ENCODE measurements around the gene SH2D3A.
"Not testable (repeated sequence)": the region's sequence is repeated elsewhere in the genome, so short reads cannot be mapped to it uniquely, and the experiment has no call there.

Gene SH2D3A

DNA sequence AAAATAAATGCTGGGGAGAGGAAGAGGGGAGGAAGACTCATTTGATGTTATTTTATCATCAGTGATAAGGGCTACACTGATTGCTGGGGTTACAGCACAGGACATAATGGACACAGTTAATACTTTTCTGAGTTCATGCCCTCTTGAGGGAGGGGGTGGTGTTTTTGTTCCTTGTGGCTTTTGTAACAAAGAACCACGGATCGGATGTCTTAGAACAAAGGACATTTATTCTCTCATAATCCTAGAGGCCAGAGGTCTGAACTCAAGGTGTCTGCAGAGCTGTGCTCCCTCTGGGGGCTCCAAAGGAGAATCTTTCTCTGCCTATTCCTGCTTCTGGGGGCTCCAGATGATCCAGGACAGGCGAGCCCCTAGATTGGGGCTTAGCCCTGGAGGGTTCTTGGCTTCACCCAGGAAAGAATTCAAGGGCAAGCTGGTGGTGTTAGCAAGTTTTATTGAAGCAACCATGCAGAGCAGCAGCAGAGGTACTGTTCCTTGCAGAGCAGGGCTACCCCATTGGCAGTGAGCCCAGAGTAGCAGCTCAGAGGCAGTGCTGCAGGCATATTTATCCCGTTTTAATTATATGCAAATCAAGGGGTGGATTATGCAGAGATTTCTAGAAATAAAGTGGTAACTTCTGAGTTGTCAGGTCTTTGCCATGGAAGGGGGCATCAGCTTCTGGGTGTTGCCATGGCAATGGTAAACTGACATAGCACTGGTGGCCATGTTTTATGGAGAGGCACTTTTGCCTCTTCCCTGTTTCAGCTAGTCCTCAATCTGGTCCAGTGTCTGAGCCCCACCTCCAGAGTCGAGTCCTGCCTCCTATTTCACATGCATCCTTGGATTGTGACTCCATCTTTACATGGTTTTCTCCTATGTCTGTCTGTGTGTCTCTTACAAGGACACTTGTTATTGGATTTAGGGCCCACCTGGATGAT lies 23.2 kb upstream of the SH2D3A start:
- no peak for DNase-seq (ENCODE audit: low read depth)

DNA sequence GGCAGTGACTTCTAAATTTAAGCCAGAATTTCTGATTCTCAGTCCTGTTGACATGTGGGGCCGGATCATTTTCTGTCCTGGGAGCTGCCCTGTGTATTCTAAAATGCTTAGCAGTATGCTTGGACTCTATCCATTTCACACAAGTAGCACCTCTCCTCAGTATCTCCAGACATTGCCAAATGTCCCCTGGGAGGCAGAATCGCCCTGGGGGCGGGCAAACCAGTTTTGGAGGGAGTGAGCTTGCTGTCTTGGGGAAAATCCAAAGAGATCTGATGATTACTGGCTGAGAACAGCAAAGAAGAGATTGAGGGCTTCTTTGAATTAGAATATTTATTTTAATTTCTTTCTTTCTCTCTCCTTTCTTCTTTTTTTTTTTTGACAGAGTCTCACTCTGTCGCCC lies 21.7 kb upstream of the SH2D3A start:
- no peak for DNase-seq (ENCODE audit: low read depth)

DNA sequence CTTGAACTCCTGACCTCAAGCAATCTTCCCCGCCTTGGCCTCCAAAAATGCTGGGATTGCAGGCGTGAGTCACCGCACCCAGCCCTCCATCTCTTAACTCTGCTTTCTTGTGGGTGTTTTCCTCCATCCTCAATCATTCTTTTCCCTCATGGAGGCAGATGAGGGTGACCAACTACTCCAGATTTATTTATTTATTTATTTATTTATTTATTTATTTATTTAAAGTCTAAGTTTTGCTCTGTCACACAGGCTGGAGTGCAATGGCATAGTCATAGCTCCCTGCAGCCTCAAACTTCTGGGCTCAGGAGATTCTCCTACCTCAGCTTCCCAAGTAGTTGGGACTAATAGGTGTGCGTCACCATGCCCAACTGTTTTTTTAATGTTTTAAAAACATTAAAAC lies 20.2 kb upstream of the SH2D3A start:
- no peak for DNase-seq (ENCODE audit: low read depth)

DNA sequence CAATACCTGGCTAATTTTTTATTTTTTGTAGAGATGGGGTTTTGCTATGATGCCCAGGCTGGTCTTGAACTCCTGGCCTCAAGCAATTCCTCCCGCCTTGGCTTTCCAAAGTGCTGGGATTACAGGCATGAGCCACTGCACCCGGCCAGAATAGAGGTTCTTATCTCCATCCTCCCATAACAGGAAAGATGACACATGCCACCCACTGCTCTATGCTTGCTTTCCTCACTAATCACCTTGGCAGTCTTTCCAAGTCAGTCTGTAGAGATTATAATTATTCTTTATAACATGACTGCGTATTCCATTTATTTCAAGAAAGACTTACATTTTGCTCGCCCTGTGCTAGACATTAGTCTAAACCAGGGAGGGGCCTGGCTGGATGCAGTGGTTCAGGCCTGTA lies 12.0 kb upstream of the SH2D3A start:
- no peak for DNase-seq (ENCODE audit: low read depth)

DNA sequence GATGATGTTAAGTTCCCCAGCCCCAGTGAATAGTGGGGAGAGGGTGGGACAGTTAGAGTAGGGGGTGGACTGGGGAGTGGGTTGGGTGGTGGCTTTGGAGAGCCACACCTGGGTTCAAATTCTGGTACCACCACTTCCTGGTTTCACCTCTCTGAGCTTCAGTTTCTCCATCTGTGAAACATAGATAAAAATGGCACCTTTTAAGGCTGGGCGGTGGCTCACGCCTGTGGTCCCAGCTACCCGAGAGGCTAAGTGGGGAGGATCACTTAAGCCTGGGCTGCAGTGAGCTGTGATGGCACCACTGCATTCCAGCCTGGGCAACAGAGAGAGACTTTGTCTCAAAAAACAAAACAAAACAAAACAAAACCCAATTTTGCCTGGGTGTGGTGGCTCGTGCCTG lies 11.2 kb upstream of the SH2D3A start:
- DNase-seq (ENCODE audit: low read depth) = no peak

DNA sequence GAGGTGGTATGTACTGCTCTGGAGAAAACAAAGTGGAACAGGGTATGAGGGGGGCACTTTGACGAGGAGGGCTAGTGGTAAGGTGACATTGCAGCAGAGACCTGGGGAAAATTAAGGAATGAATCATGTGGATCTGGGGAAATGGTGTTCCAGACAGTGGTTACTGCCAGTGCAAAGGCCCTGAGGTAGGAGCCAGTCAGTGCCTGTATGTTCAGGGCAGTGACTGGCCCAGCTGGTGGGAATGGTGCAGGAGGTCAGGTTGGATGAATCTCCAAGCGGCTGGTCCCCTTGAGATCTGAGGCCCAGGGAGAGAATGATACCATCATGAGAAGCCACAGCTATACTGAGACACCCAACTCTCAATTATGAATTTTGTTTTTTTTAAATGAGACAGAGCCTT lies 10.2 kb upstream of the SH2D3A start:
- DNase-seq (ENCODE audit: low read depth) = no peak

DNA sequence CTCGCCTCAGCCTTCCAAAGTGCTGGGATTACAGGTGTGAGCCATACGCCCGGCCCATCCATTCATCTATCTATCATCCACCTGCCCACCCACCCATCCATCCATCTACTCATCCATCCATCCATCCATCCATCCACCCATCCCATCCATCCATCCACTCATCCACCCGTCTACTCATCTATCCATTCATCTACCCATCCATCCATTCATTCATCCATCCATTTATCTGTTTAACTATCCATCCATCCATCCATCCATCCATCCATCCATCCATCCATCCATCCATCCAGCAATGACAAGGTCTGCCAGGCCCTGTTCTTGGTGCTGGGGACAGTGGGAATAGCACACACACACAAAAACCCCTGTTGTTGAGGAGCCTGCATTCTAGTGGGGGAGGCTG lies 9.8 kb upstream of the SH2D3A start:
- DNase-seq (ENCODE audit: low read depth) = no peak

DNA sequence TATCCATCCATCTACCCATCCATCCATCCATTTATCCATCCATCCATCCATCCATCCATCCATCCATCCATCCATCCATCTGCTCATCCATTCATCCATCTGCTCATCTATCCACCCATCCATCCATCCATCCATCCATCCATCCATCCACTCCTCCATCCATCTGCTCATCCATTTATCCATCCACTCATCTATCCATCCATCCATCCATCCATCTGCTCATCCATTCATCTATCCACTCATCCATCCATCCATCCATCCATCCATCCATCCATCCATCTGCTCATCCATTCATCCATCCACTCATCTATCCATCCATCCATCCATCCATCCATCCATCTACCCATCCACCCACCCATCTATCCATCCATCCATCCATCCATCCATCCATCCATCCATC lies 8.8 kb upstream of the SH2D3A start:
- DNase-seq (ENCODE audit: low read depth) = not testable (repeated sequence)

DNA sequence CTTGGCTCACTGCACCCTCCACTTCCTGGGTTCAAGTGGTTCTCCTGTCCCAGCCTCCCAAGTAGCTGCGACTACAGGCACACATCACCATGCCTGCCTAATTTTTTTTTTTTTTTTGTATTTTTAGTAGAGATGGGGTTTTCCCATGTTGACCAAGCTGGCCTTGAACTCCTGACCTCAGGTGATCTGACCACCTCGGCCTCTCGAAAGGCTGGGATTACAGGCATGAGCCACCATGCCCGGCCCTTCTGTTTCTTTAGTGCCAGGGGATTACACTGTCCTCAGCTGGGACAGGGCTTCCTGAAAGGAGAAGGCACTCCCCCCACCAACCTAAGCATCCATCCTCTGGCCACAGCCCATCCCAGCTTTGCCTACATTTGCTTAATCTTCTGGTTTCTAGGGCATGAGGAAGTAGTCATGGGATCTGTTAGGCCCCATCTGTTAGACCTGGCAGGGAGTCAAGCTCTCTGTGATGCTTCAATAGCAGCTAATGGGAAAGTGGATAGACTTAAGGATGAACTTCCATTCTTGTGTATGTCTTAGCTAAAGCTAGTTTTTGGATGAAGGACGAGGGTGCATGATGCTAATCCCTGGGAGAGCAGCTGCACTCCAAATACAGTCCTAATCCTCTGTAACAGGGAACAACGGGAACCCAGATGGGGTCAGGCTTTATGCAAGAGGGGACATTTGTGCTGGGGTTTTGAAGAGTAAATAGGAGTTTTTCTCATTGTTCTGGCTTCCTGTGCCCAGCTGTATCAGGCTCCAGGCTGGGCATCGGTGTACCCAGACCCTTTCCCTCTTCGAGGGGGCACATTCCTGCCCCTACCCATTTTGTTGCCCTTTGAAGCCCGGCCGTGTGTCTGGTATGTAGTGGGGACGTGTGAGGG lies 7.8 kb upstream of the SH2D3A start:
- DNase-seq (ENCODE audit: low read depth) = no peak

DNA sequence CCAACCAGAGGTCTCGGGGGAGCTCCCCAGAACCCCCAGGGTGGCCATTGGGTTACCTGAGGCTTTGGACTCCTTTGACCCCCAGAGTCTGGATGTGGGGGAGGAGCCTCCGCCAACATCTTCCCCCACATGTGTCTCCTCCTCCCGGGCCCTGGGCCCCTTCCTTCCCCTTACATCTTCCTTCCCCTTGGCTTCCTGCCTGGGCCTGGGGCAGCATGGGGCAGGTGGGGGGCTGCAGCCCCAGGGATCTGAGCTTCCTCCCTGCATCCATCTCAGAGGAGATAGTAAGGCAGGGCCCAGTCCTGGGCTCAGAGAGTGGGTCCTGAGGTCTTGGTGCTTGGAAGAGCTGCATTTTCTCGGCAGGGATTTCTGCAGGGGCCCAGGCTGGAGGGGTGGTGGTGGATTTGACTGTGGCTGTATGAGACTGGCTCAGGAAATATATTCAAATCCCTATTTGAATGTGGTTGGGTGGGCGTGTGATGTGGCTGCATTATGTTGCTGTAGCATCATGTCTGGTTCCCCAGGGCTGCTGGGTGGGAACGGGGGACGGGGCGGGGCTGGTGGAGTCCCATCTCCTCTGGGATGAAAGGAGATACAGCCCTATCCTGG lies 6.2 kb upstream of the SH2D3A start:
- DNase-seq (ENCODE audit: low read depth) = peak; percentile 31

DNA sequence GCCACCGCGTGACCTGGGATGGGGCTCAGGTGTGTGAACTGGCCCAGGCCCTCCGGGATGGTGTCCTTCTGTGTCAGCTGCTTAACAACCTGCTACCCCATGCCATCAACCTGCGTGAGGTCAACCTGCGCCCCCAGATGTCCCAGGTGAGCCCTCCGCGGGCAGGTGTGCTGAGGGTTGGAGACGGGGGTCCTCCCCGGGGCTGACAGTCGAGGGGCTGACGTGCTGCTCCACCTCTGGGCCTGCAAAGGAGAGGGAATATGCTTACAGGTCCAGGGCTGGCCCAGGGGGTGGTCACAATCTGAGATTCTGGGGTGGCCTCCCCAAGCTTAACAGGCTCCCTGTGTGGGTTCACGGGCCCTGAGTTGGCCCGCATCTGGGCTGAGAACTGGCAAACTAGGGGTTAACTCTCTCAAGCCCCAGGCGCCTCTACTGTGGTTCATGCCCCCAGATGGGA lies 5.7 kb upstream of the SH2D3A start:
- DNase-seq (ENCODE audit: low read depth) = no peak

DNA sequence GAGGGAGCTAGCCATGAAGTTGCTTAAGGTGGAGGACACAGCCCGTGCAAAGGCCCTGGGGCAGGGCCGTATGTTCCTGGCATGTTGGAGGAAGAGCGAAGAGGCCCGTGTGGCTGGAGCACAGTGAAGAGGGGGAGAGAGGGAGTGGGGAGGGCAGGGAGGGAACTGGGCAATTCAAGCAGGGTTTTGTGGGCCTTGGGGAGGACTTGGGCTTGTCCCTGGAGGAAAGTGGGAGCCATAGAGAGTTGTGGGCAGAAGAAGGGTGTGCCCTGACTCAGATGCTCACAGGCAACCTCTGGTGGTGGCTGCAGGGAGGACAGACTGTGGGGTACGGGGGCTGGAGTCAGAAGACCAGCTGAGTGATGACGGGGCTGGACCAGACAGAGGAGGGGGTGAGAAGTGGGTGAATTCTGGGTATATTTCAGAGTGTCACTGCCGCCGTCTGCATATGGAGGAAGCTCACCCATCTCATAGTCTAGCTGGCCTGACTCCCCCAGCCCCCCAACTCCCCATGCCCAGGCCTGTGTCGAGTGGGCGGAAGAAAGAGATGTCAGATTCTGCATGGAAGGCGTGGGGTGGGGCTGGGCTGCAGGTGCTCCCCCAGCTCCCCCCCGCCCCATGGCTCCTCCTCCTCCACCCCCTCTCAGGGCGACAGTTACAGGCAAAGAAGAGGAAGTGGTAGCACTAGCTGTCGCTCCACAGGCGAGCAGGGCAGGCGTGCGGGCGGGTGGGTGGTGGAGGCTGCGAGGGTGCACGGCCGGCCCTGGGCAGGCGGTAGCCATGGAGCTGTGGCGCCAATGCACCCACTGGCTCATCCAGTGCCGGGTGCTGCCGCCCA lies 5.0 kb upstream of the SH2D3A start, which contains the start of gene VAV1:
Gene VAV1, plus strand, starts transcription at position 681 of the 838 bp plus-strand sequence. Its CDS starts 100 bp downstream, at position 781.
- DNase-seq (ENCODE audit: low read depth) = peak; percentile 85

DNA sequence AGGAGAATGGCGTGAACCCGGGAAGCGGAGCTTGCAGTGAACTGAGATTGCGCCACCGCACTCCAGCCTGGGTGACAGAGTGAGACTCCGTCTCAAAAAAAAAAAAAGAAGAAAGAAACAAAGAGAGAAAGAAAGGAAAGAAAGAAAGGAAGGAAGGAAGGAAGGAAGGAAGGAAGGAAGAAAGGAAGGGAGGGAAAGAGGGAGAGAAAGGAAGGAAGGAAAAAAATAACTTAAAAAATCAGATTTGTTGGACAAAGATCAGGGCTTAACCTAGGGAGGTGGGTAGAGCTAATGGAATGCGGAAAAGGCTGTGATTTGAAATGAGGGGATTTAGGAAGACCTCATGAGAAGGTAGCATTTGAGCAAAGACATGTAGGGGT lies 4.4 kb upstream of the SH2D3A start:
- not testable (repeated sequence) for DNase-seq (ENCODE audit: low read depth)

DNA sequence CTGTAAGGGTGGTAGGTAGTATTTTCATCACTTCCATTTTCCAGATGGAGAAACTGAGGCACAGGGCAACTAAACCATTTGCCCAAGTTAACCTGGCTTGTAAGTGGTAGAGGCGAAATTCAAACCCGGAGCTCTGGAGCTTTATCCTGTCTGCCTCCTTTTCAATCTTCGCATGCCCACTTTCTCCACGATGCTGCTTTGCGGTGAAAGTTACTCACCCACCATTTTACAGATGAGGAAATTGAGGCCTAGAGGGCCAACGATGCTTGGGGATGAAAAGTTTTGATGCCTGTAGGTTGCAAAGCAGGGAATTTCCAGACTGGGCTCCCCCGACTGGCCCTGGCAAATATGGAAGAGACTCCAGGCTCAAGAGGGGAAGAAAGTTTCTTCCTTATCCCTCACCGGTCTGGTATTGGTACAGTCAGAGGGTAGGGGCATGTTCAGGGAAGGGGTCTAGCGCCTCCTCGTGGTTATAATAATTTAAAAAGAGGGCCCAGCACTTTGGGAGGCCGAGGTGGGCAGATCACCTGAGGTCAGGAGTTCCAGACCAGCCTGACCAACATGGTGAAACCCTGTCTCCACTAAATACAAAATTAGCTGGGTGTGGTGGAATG lies 1.9 kb upstream of the SH2D3A start:
- no peak for DNase-seq (ENCODE audit: low read depth)

DNA sequence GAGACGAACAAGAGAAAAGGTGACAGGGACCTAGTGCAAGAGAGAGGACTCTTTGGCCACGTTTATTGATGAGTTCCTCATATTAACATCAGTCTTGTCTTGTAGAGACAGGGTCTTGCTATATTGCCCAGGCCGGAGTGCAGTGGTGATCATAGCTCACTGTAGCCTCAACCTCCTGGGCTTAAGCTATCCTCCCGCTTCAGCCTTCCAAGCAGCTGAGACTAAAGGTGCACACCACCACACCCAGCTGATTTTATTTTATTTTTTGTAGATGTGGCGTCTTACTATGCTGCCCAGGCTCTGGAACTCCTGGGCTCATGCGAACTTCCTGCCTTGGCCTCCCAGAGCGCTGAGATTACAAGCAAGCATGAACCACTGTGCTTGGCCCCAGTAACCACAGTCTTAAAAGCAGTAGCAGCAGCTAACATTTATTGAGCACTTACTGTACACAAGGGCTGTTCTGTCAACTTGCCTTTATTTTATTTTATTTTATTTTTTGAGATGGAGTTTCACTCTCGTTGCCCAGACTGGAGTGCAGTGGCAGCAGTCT lies 1.1 kb upstream of the SH2D3A start:
- no peak for DNase-seq (ENCODE audit: low read depth)

DNA sequence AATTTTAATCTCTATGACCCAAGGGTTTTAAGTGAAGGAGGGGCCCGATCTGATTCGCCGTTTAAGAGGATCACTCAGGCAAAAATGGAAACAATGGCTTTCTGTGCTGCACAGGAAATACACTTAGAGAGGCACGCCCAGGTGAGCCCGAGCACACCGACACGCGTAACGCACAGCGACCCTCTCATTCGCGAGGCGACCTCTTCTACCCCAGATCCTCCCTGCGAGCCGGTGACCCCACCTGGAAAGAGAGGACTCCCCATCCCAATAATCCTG lies 216 bp downstream of the SH2D3A start:
- no peak for DNase-seq (ENCODE audit: low read depth)

DNA sequence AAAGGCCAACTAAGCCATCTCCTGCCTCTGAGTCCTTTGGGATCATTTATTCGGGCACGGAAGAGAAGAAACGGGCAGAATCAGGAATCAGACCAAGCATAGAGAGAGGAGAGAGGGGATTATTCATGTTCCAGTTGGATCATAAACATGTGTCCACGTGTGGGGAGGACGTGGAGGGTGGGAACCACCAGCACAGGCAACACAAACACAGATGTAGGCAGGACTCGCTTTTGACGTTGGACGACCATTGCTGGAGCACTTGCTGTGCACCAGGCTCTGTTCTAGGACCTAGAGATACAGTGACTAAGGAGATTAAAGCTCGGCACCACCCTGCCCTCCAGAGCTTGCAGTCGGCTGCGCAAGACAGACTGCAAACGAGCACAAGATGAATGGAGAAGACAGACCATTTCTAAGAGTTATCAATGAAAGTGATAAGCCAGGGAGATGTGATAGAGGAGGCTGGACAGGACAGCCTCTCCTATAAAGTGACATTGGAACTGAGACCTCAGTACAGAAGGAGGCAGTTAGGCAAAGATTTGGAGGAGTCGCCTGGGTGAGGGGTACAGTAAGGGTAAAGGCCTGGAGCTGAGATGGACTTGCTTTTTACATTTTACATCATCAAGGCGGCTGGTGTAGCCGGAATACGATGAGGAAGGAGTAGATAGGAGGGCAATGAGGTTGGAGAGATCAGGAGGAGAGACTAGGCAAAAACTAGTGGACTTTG lies 716 bp downstream of the SH2D3A start:
- DNase-seq (ENCODE audit: low read depth) = no peak

DNA sequence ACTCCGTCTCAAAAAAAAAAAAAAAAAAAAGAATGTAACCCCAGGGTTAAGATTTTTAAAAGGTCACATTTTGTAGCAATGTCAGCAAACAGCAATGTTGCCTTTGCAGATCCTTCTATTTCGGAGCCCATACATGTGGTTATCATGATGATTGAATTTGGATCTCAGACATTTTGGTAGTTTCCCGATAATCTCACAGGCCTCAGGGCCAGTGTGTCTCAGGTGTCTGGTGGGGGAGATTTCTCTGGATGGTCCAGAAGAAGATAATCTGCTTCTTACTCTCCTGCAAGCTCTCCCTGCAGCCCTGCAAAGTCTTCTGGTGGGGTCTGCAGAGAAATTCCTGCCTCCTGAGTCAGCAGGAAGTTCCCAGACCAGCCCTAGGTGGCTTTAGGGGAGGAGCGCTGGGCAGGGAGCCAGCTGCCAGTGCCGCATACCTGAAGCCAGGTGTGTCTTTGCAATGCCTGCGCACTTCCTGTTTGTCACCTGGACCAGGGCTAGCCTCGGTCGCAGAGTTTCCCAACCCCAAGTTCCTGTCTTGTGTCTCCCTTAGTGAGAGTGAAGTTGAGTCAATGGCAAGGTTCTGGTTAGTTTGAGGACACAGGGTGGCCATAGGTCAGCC lies 1.4 kb downstream of the SH2D3A start:
- DNase-seq (ENCODE audit: low read depth) = no peak

DNA sequence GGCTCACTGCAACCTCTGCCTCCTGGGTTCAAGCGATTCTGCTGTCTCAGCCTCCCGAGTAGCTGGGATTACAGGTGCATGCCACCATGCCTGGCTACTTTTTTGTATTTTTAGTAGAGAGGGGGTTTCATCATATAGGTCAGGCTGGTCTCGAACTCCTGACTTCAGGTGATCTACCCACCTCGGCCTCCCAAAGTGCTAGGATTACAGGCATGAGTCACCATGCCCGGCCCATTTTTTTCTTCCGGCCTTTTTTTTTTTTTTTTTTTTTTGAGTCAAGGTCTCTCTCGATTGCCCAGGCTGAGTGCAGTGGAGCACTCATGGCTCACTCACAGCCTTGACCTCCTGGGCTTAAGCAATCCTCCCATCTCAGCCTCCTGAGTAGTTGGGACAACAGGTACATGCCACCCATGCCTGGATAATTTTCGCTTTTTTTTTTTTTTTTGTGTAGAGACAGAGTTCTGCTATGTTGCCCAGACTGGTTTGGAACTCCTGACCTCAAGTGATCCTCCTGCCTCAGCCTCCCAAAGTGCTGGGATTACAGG lies 4.9 kb downstream of the SH2D3A start:
- not testable (repeated sequence) for DNase-seq (ENCODE audit: low read depth)
